Measurements from ENCODE around the gene RALGPS2. TPM values are rescaled to one million over a fixed set of nuclear protein-coding genes. Genes with fewer than 3 reads are reported as not detected.

The RALGPS2 gene
- total RNA-seq, 5 donors from 2014 or later (not counting 1 experiment from before 2014, with no cell fraction given): 11.2 to 17.5 (median 12.4) TPM

DNA sequence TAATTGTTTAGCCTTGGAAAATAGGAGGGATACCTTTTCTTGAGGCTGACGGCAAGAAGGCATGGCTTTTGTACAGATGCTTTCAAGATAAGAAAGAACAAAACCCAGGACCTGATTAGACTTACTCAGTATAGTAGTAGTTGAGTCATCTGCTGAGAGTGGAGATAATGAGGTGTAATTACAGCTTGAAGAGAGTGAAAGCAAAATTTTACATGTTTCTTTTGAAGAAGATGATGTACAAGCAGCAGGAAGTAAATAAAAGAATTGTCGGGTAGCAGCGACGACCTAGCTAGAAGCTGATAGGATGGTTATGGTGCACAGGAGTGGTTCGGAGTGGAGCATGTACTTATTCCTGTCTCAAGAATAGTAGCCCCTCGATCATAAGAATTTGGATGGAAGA lies 139.3 kb downstream of the RALGPS2 start:
- ChIA-PET CTCF (no interaction called here), POLR2A (no interaction called here)
- Histone ChIP-seq H3K4me3 (ENCODE audit: control insufficient read depth in 1 of 2, extremely low read depth in 1 of 2, low read length in 1 of 2) (no peak overlapping the region), H3K36me3 (ENCODE audit: control insufficient read depth in 2 of 2, extremely low read depth in 1 of 2, insufficient read depth in 1 of 2, low read length in 1 of 2) (no peaks in the 10 kb centered on the region), H3K27ac (ENCODE audit: low read length) (no peak overlapping the region), H3K9me3 (no peaks in the 10 kb centered on the region), H3K4me1 (ENCODE audit: control insufficient read depth in 1 of 2, extremely low read depth in 1 of 2, insufficient read depth in 2 of 2, low read length in 2 of 2) (no peaks in the 10 kb centered on the region), H3K27me3 (replicated peaks in 1 of 2; ENCODE audit: control insufficient read depth in 2 of 2, extremely low read depth in 1 of 2, insufficient read depth in 2 of 2, low read length in 1 of 2) (no peaks in the 10 kb centered on the region)
- H3K4me3 Mint-ChIP-seq: no peak overlapping the region
- no peak for ATAC-seq (replicated peaks in 1 of 4)
- no peak for DNase-seq
- peaks cover 3 to 7% (median 5%) of the 10 kb centered on the region in 3 donors for H3K4me1 Mint-ChIP-seq
- H3K36me3 Mint-ChIP-seq: peaks cover 23% of the 10 kb centered on the region
- H3K27ac Mint-ChIP-seq: no peak overlapping the region
- no peaks in the 10 kb centered on the region for H3K9me3 Mint-ChIP-seq
- peaks cover 0 to 2% of the 10 kb centered on the region in 2 donors for H3K27me3 Mint-ChIP-seq
- WGBS (ENCODE audit: insufficient coverage): 9% methylated on average over 4 of the region's 6 CpGs

DNA sequence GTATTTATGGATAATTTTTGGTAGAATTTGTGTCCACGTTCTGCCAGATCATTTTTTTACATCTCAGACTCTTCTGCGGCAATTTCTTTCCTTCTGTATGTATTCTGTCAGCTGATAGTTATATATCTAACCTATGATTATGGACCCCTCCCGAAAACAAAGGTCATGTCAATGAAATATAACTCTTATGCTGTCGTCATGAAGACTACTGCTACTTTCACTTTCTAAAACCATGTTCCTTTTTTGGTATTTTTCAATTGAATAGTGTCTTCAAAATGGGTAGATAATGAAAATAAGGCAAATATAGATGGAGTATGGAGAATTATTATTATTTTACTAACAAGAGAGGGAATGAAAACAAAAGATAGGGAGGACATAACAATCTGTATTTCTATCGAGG lies 142.6 kb downstream of the RALGPS2 start:
- H3K4me3 Mint-ChIP-seq: no peak overlapping the region
- H3K27ac ChIP-seq (ENCODE audit: low read length): no peak overlapping the region
- CTCF ChIA-PET: interaction anchor here in 1 of 2 donors (0.5 kb wide), 1 partner anchor 12 kb away, joined by 7 read pairs; no protein-coding TSS in a partner anchor

DNA sequence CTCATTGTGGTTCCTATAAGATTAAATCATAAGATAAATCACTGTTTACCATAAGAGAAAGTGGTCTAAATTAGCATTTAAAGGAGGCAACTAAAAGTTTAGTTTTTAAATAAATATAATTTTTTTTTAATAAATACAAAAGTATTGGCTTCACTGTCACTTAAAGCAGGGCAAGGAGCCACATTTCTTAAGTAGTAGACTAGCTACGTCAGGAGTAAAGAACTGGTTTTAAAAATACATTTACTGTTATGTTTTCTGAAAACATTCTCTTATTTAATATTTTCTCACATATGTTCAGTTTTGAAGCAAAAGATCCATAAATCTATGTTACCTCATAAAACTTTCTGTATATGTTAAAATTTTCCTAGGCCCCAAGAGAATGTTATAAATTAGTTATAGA lies 143.7 kb downstream of the RALGPS2 start:
- no peaks in the 10 kb centered on the region for H3K27me3 ChIP-seq (replicated peaks in 1 of 2; ENCODE audit: control insufficient read depth in 2 of 2, extremely low read depth in 1 of 2, insufficient read depth in 2 of 2, low read length in 1 of 2)
- no peak overlapping the region for H3K4me3 ChIP-seq (ENCODE audit: control insufficient read depth in 1 of 2, extremely low read depth in 1 of 2, low read length in 1 of 2)
- Mint-ChIP-seq H3K27me3 (no peaks in the 10 kb centered on the region), H3K4me3 (no peak overlapping the region), H3K9me3 (no peaks in the 10 kb centered on the region), H3K4me1 (peaks cover 3 to 7% (median 5%) of the 10 kb centered on the region in 3 donors), H3K36me3 (peaks cover 15% of the 10 kb centered on the region), H3K27ac (no peak overlapping the region)
- POLR2A ChIA-PET: no interaction called here
- no peak for ATAC-seq (replicated peaks in 1 of 4)
- no peaks in the 10 kb centered on the region for H3K4me1 ChIP-seq (ENCODE audit: control insufficient read depth in 1 of 2, extremely low read depth in 1 of 2, insufficient read depth in 2 of 2, low read length in 2 of 2)
- no peaks in the 10 kb centered on the region for H3K36me3 ChIP-seq (ENCODE audit: control insufficient read depth in 2 of 2, extremely low read depth in 1 of 2, insufficient read depth in 1 of 2, low read length in 1 of 2)
- H3K27ac ChIP-seq (ENCODE audit: low read length): no peak overlapping the region
- DNase-seq: no peak
- H3K9me3 ChIP-seq: no peaks in the 10 kb centered on the region
- CTCF ChIA-PET: no interaction called here
- WGBS (ENCODE audit: insufficient coverage): no CpG with 5 or more reads among the region's 1 CpG

More for the DNA sequence above, 142.6 kb downstream of the RALGPS2 start:
- DNase-seq: no peak
- ATAC-seq (replicated peaks in 1 of 4): no peak
- H3K27ac Mint-ChIP-seq: no peak overlapping the region
- no peaks in the 10 kb centered on the region for H3K27me3 Mint-ChIP-seq
- Histone ChIP-seq H3K4me3 (ENCODE audit: control insufficient read depth in 1 of 2, extremely low read depth in 1 of 2, low read length in 1 of 2) (no peak overlapping the region), H3K27me3 (replicated peaks in 1 of 2; ENCODE audit: control insufficient read depth in 2 of 2, extremely low read depth in 1 of 2, insufficient read depth in 2 of 2, low read length in 1 of 2) (no peaks in the 10 kb centered on the region), H3K9me3 (no peaks in the 10 kb centered on the region), H3K4me1 (ENCODE audit: control insufficient read depth in 1 of 2, extremely low read depth in 1 of 2, insufficient read depth in 2 of 2, low read length in 2 of 2) (no peaks in the 10 kb centered on the region), H3K36me3 (ENCODE audit: control insufficient read depth in 2 of 2, extremely low read depth in 1 of 2, insufficient read depth in 1 of 2, low read length in 1 of 2) (no peaks in the 10 kb centered on the region)
- peaks cover 3 to 7% (median 5%) of the 10 kb centered on the region in 3 donors for H3K4me1 Mint-ChIP-seq
- peaks cover 15% of the 10 kb centered on the region for H3K36me3 Mint-ChIP-seq
- POLR2A ChIA-PET: no interaction called here
- no peaks in the 10 kb centered on the region for H3K9me3 Mint-ChIP-seq
- WGBS (ENCODE audit: insufficient coverage): no CpG with 5 or more reads among the region's 5 CpGs

DNA sequence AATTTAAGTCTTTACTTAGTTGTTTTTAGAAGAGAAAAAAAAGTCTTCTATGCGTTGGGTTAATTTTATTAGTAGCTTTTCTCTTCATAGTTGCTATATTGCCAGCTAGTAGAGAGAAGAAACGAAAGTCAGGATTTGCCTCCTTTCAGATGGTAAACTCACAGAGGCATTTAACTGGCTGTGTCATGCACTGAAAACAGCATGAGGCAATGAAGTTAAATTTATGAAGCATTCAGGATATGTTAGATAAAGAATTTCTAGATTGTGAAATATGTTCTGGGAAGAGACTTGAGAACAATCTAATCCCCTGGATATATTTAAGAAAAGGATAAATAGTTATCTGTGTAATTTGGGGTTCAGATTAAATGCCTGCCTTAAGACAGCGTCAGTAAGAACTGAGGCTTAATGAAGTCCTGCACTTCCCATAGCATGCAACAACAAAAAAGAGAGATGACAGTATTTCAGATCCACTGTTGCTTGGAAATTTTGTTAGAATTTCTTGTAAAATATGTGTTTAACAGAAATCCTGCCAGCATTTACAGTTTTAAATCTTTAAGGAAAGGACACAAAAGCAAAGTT lies 144.2 kb downstream of the RALGPS2 start:
- no peak overlapping the region for H3K4me3 ChIP-seq (ENCODE audit: control insufficient read depth in 1 of 2, extremely low read depth in 1 of 2, low read length in 1 of 2)
- no peaks in the 10 kb centered on the region for H3K27me3 ChIP-seq (replicated peaks in 1 of 2; ENCODE audit: control insufficient read depth in 2 of 2, extremely low read depth in 1 of 2, insufficient read depth in 2 of 2, low read length in 1 of 2)
- Mint-ChIP-seq H3K4me1 (peaks cover 3 to 7% (median 5%) of the 10 kb centered on the region in 3 donors), H3K27ac (no peak overlapping the region), H3K36me3 (peaks cover 15% of the 10 kb centered on the region), H3K9me3 (no peaks in the 10 kb centered on the region), H3K4me3 (no peak overlapping the region), H3K27me3 (no peaks in the 10 kb centered on the region)
- ATAC-seq (replicated peaks in 1 of 4) (no peak), DNase-seq (no peak)
- CTCF ChIA-PET: no interaction called here
- no peaks in the 10 kb centered on the region for H3K4me1 ChIP-seq (ENCODE audit: control insufficient read depth in 1 of 2, extremely low read depth in 1 of 2, insufficient read depth in 2 of 2, low read length in 2 of 2)
- POLR2A ChIA-PET: no interaction called here
- no peaks in the 10 kb centered on the region for H3K9me3 ChIP-seq
- no peaks in the 10 kb centered on the region for H3K36me3 ChIP-seq (ENCODE audit: control insufficient read depth in 2 of 2, extremely low read depth in 1 of 2, insufficient read depth in 1 of 2, low read length in 1 of 2)
- no CpG with 5 or more reads among the region's 3 CpGs for WGBS (ENCODE audit: insufficient coverage)
- H3K27ac ChIP-seq (ENCODE audit: low read length): no peak overlapping the region

DNA sequence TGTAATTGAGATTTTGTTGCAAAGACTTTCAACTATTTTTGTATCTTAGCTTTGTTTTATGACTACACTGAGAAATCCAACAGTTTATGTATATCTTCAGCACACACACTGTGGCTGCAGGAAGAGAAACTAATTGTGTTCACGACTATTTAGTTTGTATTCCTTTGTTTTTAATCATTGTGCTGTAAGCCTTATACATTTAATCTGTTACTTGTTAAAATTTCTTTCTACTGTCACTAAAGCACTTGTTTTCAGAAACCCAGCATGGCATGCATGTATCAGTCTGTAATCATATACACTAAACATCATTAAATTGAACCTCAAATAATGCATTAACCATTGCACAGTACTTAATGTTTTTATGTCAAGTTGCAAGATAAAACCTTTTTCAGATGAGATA lies 145.2 kb downstream of the RALGPS2 start:
- Mint-ChIP-seq H3K36me3 (peaks cover 11% of the 10 kb centered on the region), H3K9me3 (no peaks in the 10 kb centered on the region)

DNA sequence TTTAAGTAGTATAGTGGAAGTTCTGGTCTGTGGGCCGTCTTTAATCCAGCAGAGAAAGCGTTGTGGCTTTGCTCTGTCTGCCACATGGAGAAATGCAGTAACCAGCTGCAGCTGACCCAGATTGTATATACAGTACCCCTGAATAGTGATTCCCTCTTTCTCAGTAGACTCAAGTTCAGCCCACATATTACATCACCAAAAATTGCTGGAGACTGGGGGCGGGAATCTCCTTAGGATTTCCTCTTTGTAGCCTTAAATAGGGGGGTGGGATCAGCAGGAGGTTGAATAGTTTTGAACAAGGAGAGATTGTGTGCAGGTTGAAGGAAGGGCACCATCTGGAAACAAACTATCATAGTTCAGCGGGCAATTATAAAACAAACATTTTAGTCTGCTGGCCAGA lies 145.9 kb downstream of the RALGPS2 start, which contains the start of gene ANGPTL1:
TSS of gene ANGPTL1 (minus strand) at position 134 of the 400 bp plus-strand sequence. CDS start 5,301 bp downstream, outside the sequence.
- no peak within 1 kb of the TSS for H3K27ac ChIP-seq (ENCODE audit: low read length)
- CTCF ChIA-PET: no interaction called here
- ATAC-seq (replicated peaks in 1 of 4): no peak

More for the DNA sequence above, 145.2 kb downstream of the RALGPS2 start:
- ATAC-seq (replicated peaks in 1 of 4) (no peak), DNase-seq (no peak)
- Mint-ChIP-seq H3K4me1 (peaks cover 3 to 5% (median 4%) of the 10 kb centered on the region in 3 donors), H3K27me3 (no peaks in the 10 kb centered on the region), H3K4me3 (no peak overlapping the region), H3K27ac (no peak overlapping the region)
- POLR2A ChIA-PET: interaction anchor here in 1 of 2 donors (0.6 kb wide), 1 partner anchor 10 kb away, joined by 4 read pairs; no protein-coding TSS in a partner anchor
- Histone ChIP-seq H3K4me3 (ENCODE audit: control insufficient read depth in 1 of 2, extremely low read depth in 1 of 2, low read length in 1 of 2) (no peak overlapping the region), H3K4me1 (ENCODE audit: control insufficient read depth in 1 of 2, extremely low read depth in 1 of 2, insufficient read depth in 2 of 2, low read length in 2 of 2) (no peaks in the 10 kb centered on the region), H3K36me3 (ENCODE audit: control insufficient read depth in 2 of 2, extremely low read depth in 1 of 2, insufficient read depth in 1 of 2, low read length in 1 of 2) (no peaks in the 10 kb centered on the region), H3K9me3 (no peaks in the 10 kb centered on the region), H3K27ac (ENCODE audit: low read length) (no peak overlapping the region), H3K27me3 (replicated peaks in 1 of 2; ENCODE audit: control insufficient read depth in 2 of 2, extremely low read depth in 1 of 2, insufficient read depth in 2 of 2, low read length in 1 of 2) (no peaks in the 10 kb centered on the region)
- no CpG with 5 or more reads among the region's 1 CpG for WGBS (ENCODE audit: insufficient coverage)
- CTCF ChIA-PET: no interaction called here

More for the DNA sequence above, 145.9 kb downstream of the RALGPS2 start, which contains the start of gene ANGPTL1:
- H3K36me3 ChIP-seq (ENCODE audit: control insufficient read depth in 2 of 2, extremely low read depth in 1 of 2, insufficient read depth in 1 of 2, low read length in 1 of 2): no peaks in the 10 kb centered on the region
- no CpG with 5 or more reads among the region's 4 CpGs for WGBS (ENCODE audit: insufficient coverage)
- peaks cover 7% of the 10 kb centered on the region for H3K36me3 Mint-ChIP-seq
- no peak within 1 kb of the TSS for H3K27ac Mint-ChIP-seq
- H3K4me3 ChIP-seq (ENCODE audit: control insufficient read depth in 1 of 2, extremely low read depth in 1 of 2, low read length in 1 of 2): no peak within 1 kb of the TSS
- POLR2A ChIA-PET: interaction anchor here (0.6 to 0.7 kb wide), 2 partner anchors 9 to 86 kb away, joined by 4 to 6 read pairs; no protein-coding TSS in a partner anchor
- no peak for DNase-seq
- H3K9me3 Mint-ChIP-seq: no peaks in the 10 kb centered on the region
- no peaks in the 10 kb centered on the region for H3K27me3 ChIP-seq (replicated peaks in 1 of 2; ENCODE audit: control insufficient read depth in 2 of 2, extremely low read depth in 1 of 2, insufficient read depth in 2 of 2, low read length in 1 of 2)
- peaks cover 3 to 5% (median 4%) of the 10 kb centered on the region in 3 donors for H3K4me1 Mint-ChIP-seq
- H3K27me3 Mint-ChIP-seq: no peaks in the 10 kb centered on the region
- no peak within 1 kb of the TSS for H3K4me3 Mint-ChIP-seq
- no peaks in the 10 kb centered on the region for H3K4me1 ChIP-seq (ENCODE audit: control insufficient read depth in 1 of 2, extremely low read depth in 1 of 2, insufficient read depth in 2 of 2, low read length in 2 of 2)
- no peaks in the 10 kb centered on the region for H3K9me3 ChIP-seq

All from T-cell (primary cell).